GM12878 (cell line): ENCODE results near the gene AGAP1. TPM values are rescaled to one million over a fixed set of nuclear protein-coding genes. Genes with fewer than 3 reads are reported as not detected.

Source experiments
- ATAC-seq: fragments of 200-7000 bp; cut with Tn5 transposase; 3 replicates; pipeline ENCODE4 v1.9.1; 2020; ENCODE audit warnings: mild to moderate bottlenecking, moderate library complexity
- BruUV-seq: library from RNA; stranded (reverse); fragments of 400-500 nt; replicated peaks from 2 replicates; lab custom pipeline; 2021; lab: Mats Ljungman, UMichigan
- CTCF ChIA-PET: fragments of 300-600 bp; sonication (Branson Sonifier 250); formaldehyde crosslinking; extraction: SDS; loops from one replicate; lab custom pipeline; 2021; ENCODE audit warnings: inconsistent platforms; lab: Yijun Ruan, JAX
- POLR2A ChIA-PET: fragments of 350-600 bp; formaldehyde crosslinking; extraction: SDS; loops from one replicate; lab custom pipeline; 2021; ENCODE audit warnings: inconsistent platforms; lab: Charles Lee
- RAD21 ChIA-PET: fragments of 300-600 bp; sonication (Branson Sonifier 250); formaldehyde crosslinking; loops from one replicate; lab custom pipeline; 2023; ENCODE audit warnings: antibody characterized with exemption; ENCODE audit not compliant: unreplicated experiment; lab: Charles Lee
- SMC1A ChIA-PET: fragments of 300-600 bp; sonication (Branson Sonifier 250); formaldehyde crosslinking; loops from one replicate; lab custom pipeline; 2023; ENCODE audit not compliant: unreplicated experiment, uncharacterized antibody; lab: Charles Lee
- DNase-seq: peaks from one replicate; pipeline ENCODE4 v3.0.0-alpha.2; 2011; ENCODE audit warnings: low read depth, low spot score
- FAIRE-seq: peaks from 3 replicates; lab custom pipeline; 2011; peaks lifted over from hg19 to GRCh38; lab: Jason Lieb, UNC
- H2AFZ ChIP-seq: 2 replicates; pipeline ENCODE4 v1.6.0; 2011; ENCODE audit warnings: low read depth, low read length, control low read depth; ENCODE audit not compliant: control insufficient read depth
- H3K27ac ChIP-seq: 2 replicates; pipeline ENCODE4 v1.5.1; 2011; ENCODE audit warnings: control low read depth; ENCODE audit not compliant: control insufficient read depth, insufficient read depth
- H3K27me3 ChIP-seq, 2 experiments: replicated peaks in 1 of 2; 2 replicates each; pipeline versions ENCODE4 v1.6.0 to v1.6.1; 2011; ENCODE audit warnings: low read length in 1 of 2; ENCODE audit not compliant: control insufficient read depth in 2 of 2, insufficient read depth in 2 of 2
- H3K36me3 ChIP-seq, 2 experiments: 2 replicates each; pipeline ENCODE4 v1.5.1; 2011; ENCODE audit warnings: low read length in 1 of 2; ENCODE audit not compliant: control insufficient read depth in 2 of 2, insufficient read depth in 2 of 2
- H3K4me1 ChIP-seq: 2 replicates; pipeline ENCODE4 v1.6.1; 2011; ENCODE audit warnings: mild to moderate bottlenecking, low read length, moderate library complexity, mixed read lengths; ENCODE audit not compliant: control insufficient read depth, insufficient read depth
- H3K4me2 ChIP-seq: 2 replicates; pipeline ENCODE4 v1.6.0; 2011; ENCODE audit warnings: control low read depth; ENCODE audit not compliant: control insufficient read depth, insufficient read depth
- H3K4me3 ChIP-seq: fragments of 200-600 bp; sonication (generic); 2 replicates; pipeline ENCODE4 v1.5.1; 2016
- H3K79me2 ChIP-seq: 2 replicates; pipeline ENCODE4 v1.6.0; 2011; ENCODE audit warnings: low read length; ENCODE audit not compliant: control insufficient read depth, insufficient read depth
- H3K9ac ChIP-seq: 2 replicates; pipeline ENCODE4 v1.8.0; 2011; ENCODE audit warnings: low read length, control low read depth, mixed read lengths; ENCODE audit not compliant: control insufficient read depth, insufficient read depth
- H3K9me3 ChIP-seq: replicated peaks from 3 replicates; pipeline ENCODE4 v1.5.1; 2011; ENCODE audit warnings: mild to moderate bottlenecking, low read length; ENCODE audit not compliant: control insufficient read depth, insufficient read depth
- H4K20me1 ChIP-seq: 2 replicates; pipeline ENCODE4 v1.6.0; 2011; ENCODE audit not compliant: control insufficient read depth, insufficient read depth
- ASH2L ChIP-seq: fragments of 300-600, 200-600 bp; sonication (generic); IDR thresholded peaks from 2 replicates; pipeline ENCODE4 v1.6.1; 2017; ENCODE audit warnings: low read depth, mild to moderate bottlenecking, borderline replicate concordance
- CBX5 ChIP-seq: sonication (generic); IDR thresholded peaks from 2 replicates; pipeline ENCODE4 v1.6.1; 2016; ENCODE audit warnings: low read depth, moderate library complexity, mild to moderate bottlenecking, inconsistent platforms
- HDAC2 ChIP-seq: fragments of 200-600 bp; sonication (generic); IDR thresholded peaks from 2 replicates; pipeline ENCODE4 v1.6.1; 2017
- NFIC ChIP-seq: IDR thresholded peaks from 2 replicates; pipeline ENCODE4 v1.6.1; 2012; ENCODE audit warnings: low read depth, mild to moderate bottlenecking, inconsistent platforms, low read length, moderate library complexity
- NR2C2 ChIP-seq: IDR thresholded peaks from 2 replicates; pipeline ENCODE4 v1.6.1; 2011; ENCODE audit warnings: borderline replicate concordance, low read depth; ENCODE audit not compliant: control insufficient read depth, insufficient read length
- PAX8 ChIP-seq: fragments of 450-650 bp; IDR thresholded peaks from 2 replicates; pipeline ENCODE4 v1.6.1; 2017; ENCODE audit warnings: mild to moderate bottlenecking, moderate library complexity
- POLR2A ChIP-seq: IDR thresholded peaks from 2 replicates; pipeline ENCODE4 v1.6.1; 2011; ENCODE audit warnings: low read depth, mild to moderate bottlenecking, low read length
- TCF3 ChIP-seq: IDR thresholded peaks from 2 replicates; pipeline ENCODE4 v1.6.1; 2012; ENCODE audit warnings: low read depth, mild to moderate bottlenecking, low read length, borderline replicate concordance; ENCODE audit not compliant: insufficient read depth
- WGBS: methylation state at CpG from one replicate; pipeline ENCODE4 v1.1.6; 2016; ENCODE audit warnings: low lambda C conversion rate; ENCODE audit not compliant: insufficient replicate concordance, insufficient coverage; ENCODE audit errors: missing lambda C conversion rate; 5-methylcytosine and 5-hydroxymethylcytosine counted together
- in situ Hi-C: fragments of 300-500 bp; cut with MboI; formaldehyde crosslinking; loops from 9 replicates; pipeline ENCODE4 v1.14.3; 2018; ENCODE audit warnings: mixed read lengths
- intact Hi-C: fragments of 100-400 bp; cut with micrococcal nuclease; formaldehyde crosslinking; loops from one replicate; pipeline ENCODE4 v1.14.2; 2022; ENCODE audit not compliant: unreplicated experiment
- polyA plus RNA-seq, 11 experiments: library from polyadenylated mRNA; depleted of rRNA in 4 of 11; unstranded in 6 of 11; stranded (reverse) in 5 of 11; fragments of >200 nt; fragmentation: Nextera tagmentation in 4 of 11; fragmentation: Illumina TruSeq in 1 of 11; extraction: Ambion mirVana in 4 of 11; extraction: Trizol in 1 of 11; gene quantifications; 1 replicate in 1 of 11; 2 replicates in 10 of 11; pipeline versions ENCODE4 v1.2.1 to v1.2.3, GENCODE V29; 2011 to 2016; ENCODE audit warnings: inconsistent platforms in 2 of 11, missing spikeins in 2 of 11, low read depth in 1 of 11
- total RNA-seq, 4 experiments: library from RNA; depleted of rRNA in 3 of 4; stranded (reverse); fragments of >200 nt in 3 of 4; fragmentation: Illumina TruSeq in 1 of 4; extraction: Trizol in 1 of 4; gene quantifications; 2 replicates each; pipeline versions ENCODE4 v1.2.1 to v1.2.3, GENCODE V29; 2013 to 2021
- TF ChIP-seq, protein P1 (sequence below): fragments of 450-650 bp; IDR thresholded peaks from 2 replicates; pipeline ENCODE4 v1.6.1; 2017; ENCODE audit warnings: mild to moderate bottlenecking, moderate library complexity
- TF ChIP-seq, protein P2 (sequence below), 3 experiments: IDR thresholded peaks in 2 of 3; conservative IDR thresholded peaks in 1 of 3; 2 replicates each; pipeline ENCODE4 v1.5.1; 2011; ENCODE audit warnings: low read depth in 3 of 3, low read length in 3 of 3, mild to moderate bottlenecking in 3 of 3, control low read depth in 2 of 3, moderate library complexity in 2 of 3, inconsistent platforms in 1 of 3, mixed read lengths in 1 of 3; ENCODE audit not compliant: control insufficient read depth in 2 of 3, insufficient read depth in 1 of 3; ENCODE audit errors: extremely low read depth in 1 of 3
- TF ChIP-seq, protein P3 (sequence below): IDR thresholded peaks from 2 replicates; pipeline ENCODE4 v1.6.1; 2011; ENCODE audit warnings: low read depth, low read length, improper control_type of control experiment, borderline replicate concordance

The AGAP1 gene
- total and polyA plus RNA-seq, 10 of the 15 experiments (the other 5 are each of a cell fraction or from before 2014, with no cell fraction given): 0.05 to 0.15 (median 0.06) TPM; not detected in 7

DNA sequence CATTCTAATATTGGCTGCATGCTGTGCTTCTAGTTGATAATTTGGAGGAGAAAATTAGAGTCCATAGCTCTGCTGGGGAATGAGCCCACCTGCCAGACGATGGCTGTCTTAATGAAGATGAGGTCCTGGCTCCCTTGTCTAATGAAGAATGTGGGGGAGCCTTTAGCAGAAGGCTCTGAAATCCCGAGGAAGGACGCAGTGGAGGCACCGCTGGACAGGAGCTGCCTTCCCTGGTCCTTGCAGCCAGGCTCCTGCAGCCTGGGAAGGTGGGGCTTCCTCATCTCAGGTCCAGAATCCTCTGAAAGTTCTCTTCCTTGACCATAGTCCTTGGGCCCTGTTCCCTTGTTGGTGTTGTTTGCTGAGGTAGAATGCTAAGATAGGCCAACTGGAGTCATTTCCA is 208.3 kb downstream of the AGAP1 start:
- in situ Hi-C loops: no loop called here
- ATAC-seq (no peak), FAIRE-seq (no peak), DNase-seq (no peak)
- SMC1A ChIA-PET: no interaction called here
- no peaks in the 10 kb centered on the region for H4K20me1 ChIP-seq
- POLR2A ChIA-PET: no interaction called here
- WGBS: 18% methylated on average over 4 of the region's 4 CpGs
- H3K4me2 ChIP-seq: no peak overlapping the region
- H3K27me3 ChIP-seq: peaks cover 0 to 2% of the 10 kb centered on the region in 2 experiments; a peak in 2 of 4 replicates
- no TSS peak for BruUV-seq
- H3K27ac ChIP-seq: no peak overlapping the region
- no peaks in the 10 kb centered on the region for H3K79me2 ChIP-seq
- no peak overlapping the region for H2AFZ ChIP-seq
- RAD21 ChIA-PET: no interaction called here
- H3K36me3 ChIP-seq: no peaks in the 10 kb centered on the region
- no peaks in the 10 kb centered on the region for H3K9me3 ChIP-seq
- TF ChIP-seq TCF3: no peak
- TF ChIP-seq, protein P1, sequence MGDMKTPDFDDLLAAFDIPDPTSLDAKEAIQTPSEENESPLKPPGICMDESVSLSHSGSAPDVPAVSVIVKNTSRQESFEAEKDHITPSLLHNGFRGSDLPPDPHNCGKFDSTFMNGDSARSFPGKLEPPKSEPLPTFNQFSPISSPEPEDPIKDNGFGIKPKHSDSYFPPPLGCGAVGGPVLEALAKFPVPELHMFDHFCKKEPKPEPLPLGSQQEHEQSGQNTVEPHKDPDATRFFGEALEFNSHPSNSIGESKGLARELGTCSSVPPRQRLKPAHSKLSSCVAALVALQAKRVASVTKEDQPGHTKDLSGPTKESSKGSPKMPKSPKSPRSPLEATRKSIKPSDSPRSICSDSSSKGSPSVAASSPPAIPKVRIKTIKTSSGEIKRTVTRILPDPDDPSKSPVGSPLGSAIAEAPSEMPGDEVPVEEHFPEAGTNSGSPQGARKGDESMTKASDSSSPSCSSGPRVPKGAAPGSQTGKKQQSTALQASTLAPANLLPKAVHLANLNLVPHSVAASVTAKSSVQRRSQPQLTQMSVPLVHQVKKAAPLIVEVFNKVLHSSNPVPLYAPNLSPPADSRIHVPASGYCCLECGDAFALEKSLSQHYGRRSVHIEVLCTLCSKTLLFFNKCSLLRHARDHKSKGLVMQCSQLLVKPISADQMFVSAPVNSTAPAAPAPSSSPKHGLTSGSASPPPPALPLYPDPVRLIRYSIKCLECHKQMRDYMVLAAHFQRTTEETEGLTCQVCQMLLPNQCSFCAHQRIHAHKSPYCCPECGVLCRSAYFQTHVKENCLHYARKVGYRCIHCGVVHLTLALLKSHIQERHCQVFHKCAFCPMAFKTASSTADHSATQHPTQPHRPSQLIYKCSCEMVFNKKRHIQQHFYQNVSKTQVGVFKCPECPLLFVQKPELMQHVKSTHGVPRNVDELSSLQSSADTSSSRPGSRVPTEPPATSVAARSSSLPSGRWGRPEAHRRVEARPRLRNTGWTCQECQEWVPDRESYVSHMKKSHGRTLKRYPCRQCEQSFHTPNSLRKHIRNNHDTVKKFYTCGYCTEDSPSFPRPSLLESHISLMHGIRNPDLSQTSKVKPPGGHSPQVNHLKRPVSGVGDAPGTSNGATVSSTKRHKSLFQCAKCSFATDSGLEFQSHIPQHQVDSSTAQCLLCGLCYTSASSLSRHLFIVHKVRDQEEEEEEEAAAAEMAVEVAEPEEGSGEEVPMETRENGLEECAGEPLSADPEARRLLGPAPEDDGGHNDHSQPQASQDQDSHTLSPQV: no peak
- no peak for TF ChIP-seq PAX8
- TF ChIP-seq, protein P2, sequence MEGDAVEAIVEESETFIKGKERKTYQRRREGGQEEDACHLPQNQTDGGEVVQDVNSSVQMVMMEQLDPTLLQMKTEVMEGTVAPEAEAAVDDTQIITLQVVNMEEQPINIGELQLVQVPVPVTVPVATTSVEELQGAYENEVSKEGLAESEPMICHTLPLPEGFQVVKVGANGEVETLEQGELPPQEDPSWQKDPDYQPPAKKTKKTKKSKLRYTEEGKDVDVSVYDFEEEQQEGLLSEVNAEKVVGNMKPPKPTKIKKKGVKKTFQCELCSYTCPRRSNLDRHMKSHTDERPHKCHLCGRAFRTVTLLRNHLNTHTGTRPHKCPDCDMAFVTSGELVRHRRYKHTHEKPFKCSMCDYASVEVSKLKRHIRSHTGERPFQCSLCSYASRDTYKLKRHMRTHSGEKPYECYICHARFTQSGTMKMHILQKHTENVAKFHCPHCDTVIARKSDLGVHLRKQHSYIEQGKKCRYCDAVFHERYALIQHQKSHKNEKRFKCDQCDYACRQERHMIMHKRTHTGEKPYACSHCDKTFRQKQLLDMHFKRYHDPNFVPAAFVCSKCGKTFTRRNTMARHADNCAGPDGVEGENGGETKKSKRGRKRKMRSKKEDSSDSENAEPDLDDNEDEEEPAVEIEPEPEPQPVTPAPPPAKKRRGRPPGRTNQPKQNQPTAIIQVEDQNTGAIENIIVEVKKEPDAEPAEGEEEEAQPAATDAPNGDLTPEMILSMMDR (IDR thresholded peaks at IDR 0.05 in 2 of 3, conservative IDR thresholded peaks at IDR 0.05 in 1 of 3; ENCODE audit: control insufficient read depth in 2 of 3, extremely low read depth in 1 of 3, insufficient read depth in 1 of 3, low read depth in 3 of 3, low read length in 3 of 3): no peak
- TF ChIP-seq POLR2A: no peak
- TF ChIP-seq NR2C2: no peak
- no peak for TF ChIP-seq CBX5
- TF ChIP-seq, protein P3, sequence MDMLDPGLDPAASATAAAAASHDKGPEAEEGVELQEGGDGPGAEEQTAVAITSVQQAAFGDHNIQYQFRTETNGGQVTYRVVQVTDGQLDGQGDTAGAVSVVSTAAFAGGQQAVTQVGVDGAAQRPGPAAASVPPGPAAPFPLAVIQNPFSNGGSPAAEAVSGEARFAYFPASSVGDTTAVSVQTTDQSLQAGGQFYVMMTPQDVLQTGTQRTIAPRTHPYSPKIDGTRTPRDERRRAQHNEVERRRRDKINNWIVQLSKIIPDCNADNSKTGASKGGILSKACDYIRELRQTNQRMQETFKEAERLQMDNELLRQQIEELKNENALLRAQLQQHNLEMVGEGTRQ: no peak
- TF ChIP-seq ASH2L: no peak
- no peak for TF ChIP-seq HDAC2
- no peak for TF ChIP-seq NFIC
- no peaks in the 10 kb centered on the region for H3K4me1 ChIP-seq
- intact Hi-C loops: no loop called here
- no peak overlapping the region for H3K9ac ChIP-seq
- H3K4me3 ChIP-seq: no peak overlapping the region
- CTCF ChIA-PET: no interaction called here
